Gastrocnemius medialis (tissue), 4 donors: ENCODE data around the gene CXXC1. TPM values are rescaled to one million over a fixed set of nuclear protein-coding genes. Genes with fewer than 3 reads are reported as not detected.
"Not testable (repeated sequence)": the region's sequence is repeated elsewhere in the genome, so short reads cannot be mapped to it uniquely, and the experiment has no call there.

Experiments used
- ATAC-seq, 2 donors: fragments of 150-250 bp; one replicate each; pipeline ENCODE4 v1.9.1; 2016
- DNase-seq, 2 donors: peaks; one replicate each; pipeline ENCODE4 v3.0.0-alpha.2; 2019
- H3K27ac ChIP-seq, 4 donors: fragments of 200-600 bp; sonication (generic); 1 replicate in 1 of 4; 2 replicates in 3 of 4; pipeline ENCODE4 v1.5.1; 2016 to 2018; ENCODE audit warnings: mild to moderate bottlenecking in 2 of 4, moderate library complexity in 1 of 4
- H3K27me3 ChIP-seq, 3 donors: fragments of 200-600 bp; sonication (generic) in 2 of 3; 1 replicate in 1 of 3; 2 replicates in 2 of 3; pipeline versions ENCODE4 v1.5.1 to v1.6.0; 2016 to 2019; ENCODE audit warnings: mild to moderate bottlenecking in 1 of 3, moderate library complexity in 1 of 3
- H3K36me3 ChIP-seq, 2 donors: fragments of 200-600 bp; sonication (generic) in 1 of 2; one replicate each; pipeline ENCODE4 v1.5.1; 2017 to 2018
- H3K4me1 ChIP-seq, 2 donors: fragments of 200-600 bp; sonication (generic) in 1 of 2; one replicate each; pipeline ENCODE4 v1.5.1; 2016 to 2017; ENCODE audit warnings: mild to moderate bottlenecking in 2 of 2
- H3K4me3 ChIP-seq, 4 donors: fragments of 200-600 bp; sonication (generic) in 3 of 4; 1 replicate in 1 of 4; 2 replicates in 3 of 4; pipeline ENCODE4 v1.5.1; 2016 to 2019; ENCODE audit warnings: mild to moderate bottlenecking in 2 of 4
- H3K9me3 ChIP-seq, 3 donors: fragments of 200-600 bp; sonication (generic) in 2 of 3; 1 replicate in 1 of 3; 2 replicates in 2 of 3; pipeline ENCODE4 v1.5.1; 2016 to 2019
- POLR2A ChIP-seq, 2 donors: fragments of 450-650 bp; IDR thresholded peaks; one replicate each; pipeline ENCODE4 v1.6.1; 2017; ENCODE audit warnings: antibody characterized with exemption in 2 of 2, mild to moderate bottlenecking in 2 of 2, moderate library complexity in 2 of 2
- in situ Hi-C, 4 donors: fragments of 200-750 bp; cut with MboI; loops; one replicate each; pipeline versions ENCODE4 v1.15.0 to v1.8.0; 2017; ENCODE audit warnings: low sequenced_read_pairs in 4 of 4
- intact Hi-C: fragments of 100-400 bp; cut with DNase I; formaldehyde crosslinking; loops from one replicate; pipeline ENCODE4 v1.15.1; 2023; ENCODE audit warnings: low total_unique reads
- total RNA-seq, 4 donors: library from RNA; depleted of rRNA; stranded (reverse); fragments of >200 nt; gene quantifications; one replicate each; pipeline versions ENCODE4 v1.1.0 to v1.2.3, GENCODE V29; 2016
- TF ChIP-seq, protein P1 (sequence below), 5 experiments: fragments of 450-650 bp in 3 of 5; fragments of 200-600 bp in 2 of 5; sonication (generic) in 2 of 5; IDR thresholded peaks in 4 of 5; conservative IDR thresholded peaks in 1 of 5; 1 replicate in 4 of 5; 2 replicates in 1 of 5; pipeline ENCODE4 v1.5.1; 2016 to 2019; ENCODE audit warnings: antibody characterized with exemption in 5 of 5, mild to moderate bottlenecking in 3 of 5, moderate library complexity in 3 of 5

Gene CXXC1
- total RNA-seq, 4 donors from 2014 or later: 21.1 to 32.0 (median 27.3) TPM

DNA sequence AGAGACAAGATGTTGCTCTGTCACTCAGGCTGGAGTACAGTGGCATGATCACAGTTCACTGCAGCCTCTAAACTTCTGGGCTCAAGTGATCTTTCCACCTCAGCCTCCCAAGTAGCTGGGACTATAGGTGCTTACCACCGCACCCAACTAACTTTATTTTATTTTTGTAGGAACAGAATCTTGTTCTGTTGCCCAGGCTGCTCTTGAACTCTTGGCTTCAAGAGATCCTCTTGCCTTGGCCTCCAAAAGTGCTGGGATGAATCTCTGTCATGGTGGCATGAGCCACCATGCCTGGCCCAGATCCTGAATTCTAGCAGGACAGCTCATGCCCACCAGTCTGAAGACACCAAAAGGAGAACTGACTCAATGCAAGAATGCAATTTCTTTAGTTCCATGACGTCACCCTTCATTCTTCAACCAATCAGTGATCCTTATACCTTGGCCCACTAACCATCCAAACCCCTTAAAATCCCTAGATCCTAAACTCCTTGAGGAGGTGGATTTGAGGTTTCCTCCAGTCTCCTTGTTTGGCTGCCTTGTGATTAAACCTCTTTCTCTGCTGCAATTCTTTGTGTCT, 25.6 kb upstream of the CXXC1 start:
- no peaks in the 10 kb centered on the region for H3K36me3 ChIP-seq

DNA sequence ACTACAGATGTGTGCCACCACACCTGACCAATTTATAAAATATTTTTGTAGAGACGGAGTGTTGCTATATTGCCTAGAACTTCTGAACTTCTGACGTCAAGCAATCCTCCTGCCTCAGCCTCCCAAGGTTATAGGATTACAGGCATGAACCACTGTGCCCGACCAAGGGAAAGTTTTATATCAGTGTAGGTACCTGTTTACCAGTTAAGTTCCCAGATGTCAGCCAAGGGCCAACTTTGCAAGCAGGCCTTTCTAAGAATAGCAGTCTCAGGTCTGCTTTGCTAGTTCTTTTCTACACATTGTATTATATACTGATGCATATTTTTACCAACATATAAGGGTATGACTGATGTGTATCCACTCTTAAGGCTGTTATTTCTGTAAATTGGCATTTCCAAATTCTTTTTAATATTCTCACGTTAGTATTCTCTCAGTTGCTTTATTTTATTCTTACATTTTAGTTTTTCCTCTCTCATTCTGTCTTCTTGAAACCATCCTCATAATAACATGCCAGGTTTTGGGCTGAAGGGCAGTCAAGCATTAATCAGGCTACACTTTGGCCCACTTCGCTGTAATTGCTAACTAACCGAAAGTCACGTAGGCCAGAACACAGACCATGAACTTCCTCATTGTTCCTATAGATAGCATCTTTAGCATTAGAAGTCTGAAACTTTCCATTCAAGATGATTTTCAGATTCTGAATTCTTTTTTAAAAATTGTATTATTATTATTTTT, 25.0 kb upstream of the CXXC1 start:
- in situ Hi-C loops: no loop called here
- ATAC-seq (no peak), DNase-seq (no peak)
- TF ChIP-seq, protein P1, sequence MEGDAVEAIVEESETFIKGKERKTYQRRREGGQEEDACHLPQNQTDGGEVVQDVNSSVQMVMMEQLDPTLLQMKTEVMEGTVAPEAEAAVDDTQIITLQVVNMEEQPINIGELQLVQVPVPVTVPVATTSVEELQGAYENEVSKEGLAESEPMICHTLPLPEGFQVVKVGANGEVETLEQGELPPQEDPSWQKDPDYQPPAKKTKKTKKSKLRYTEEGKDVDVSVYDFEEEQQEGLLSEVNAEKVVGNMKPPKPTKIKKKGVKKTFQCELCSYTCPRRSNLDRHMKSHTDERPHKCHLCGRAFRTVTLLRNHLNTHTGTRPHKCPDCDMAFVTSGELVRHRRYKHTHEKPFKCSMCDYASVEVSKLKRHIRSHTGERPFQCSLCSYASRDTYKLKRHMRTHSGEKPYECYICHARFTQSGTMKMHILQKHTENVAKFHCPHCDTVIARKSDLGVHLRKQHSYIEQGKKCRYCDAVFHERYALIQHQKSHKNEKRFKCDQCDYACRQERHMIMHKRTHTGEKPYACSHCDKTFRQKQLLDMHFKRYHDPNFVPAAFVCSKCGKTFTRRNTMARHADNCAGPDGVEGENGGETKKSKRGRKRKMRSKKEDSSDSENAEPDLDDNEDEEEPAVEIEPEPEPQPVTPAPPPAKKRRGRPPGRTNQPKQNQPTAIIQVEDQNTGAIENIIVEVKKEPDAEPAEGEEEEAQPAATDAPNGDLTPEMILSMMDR (IDR thresholded peaks at IDR 0.05 in 4 of 5, conservative IDR thresholded peaks at IDR 0.05 in 1 of 5): no peak
- TF ChIP-seq POLR2A (IDR thresholded peaks at IDR 0.05): no peak
- no peaks in the 10 kb centered on the region for H3K9me3 ChIP-seq
- no peaks in the 10 kb centered on the region for H3K27me3 ChIP-seq
- no peak overlapping the region for H3K4me3 ChIP-seq
- H3K27ac ChIP-seq: no peak overlapping the region
- H3K36me3 ChIP-seq: no peaks in the 10 kb centered on the region
- intact Hi-C loops: no loop called here
- peaks cover 3 to 6% of the 10 kb centered on the region in 2 donors for H3K4me1 ChIP-seq

More for the DNA sequence above, 25.6 kb upstream of the CXXC1 start:
- no peaks in the 10 kb centered on the region for H3K9me3 ChIP-seq
- intact Hi-C loops (no loop called here), in situ Hi-C loops (no loop called here)
- ATAC-seq (no peak), DNase-seq (no peak)
- H3K27ac ChIP-seq: no peak overlapping the region
- peaks cover 0 to 4% of the 10 kb centered on the region in 2 donors for H3K4me1 ChIP-seq
- H3K27me3 ChIP-seq: no peaks in the 10 kb centered on the region
- H3K4me3 ChIP-seq: no peak overlapping the region
- TF ChIP-seq, protein P1 (IDR thresholded peaks at IDR 0.05 in 4 of 5, conservative IDR thresholded peaks at IDR 0.05 in 1 of 5): no peak
- TF ChIP-seq POLR2A (IDR thresholded peaks at IDR 0.05): no peak

DNA sequence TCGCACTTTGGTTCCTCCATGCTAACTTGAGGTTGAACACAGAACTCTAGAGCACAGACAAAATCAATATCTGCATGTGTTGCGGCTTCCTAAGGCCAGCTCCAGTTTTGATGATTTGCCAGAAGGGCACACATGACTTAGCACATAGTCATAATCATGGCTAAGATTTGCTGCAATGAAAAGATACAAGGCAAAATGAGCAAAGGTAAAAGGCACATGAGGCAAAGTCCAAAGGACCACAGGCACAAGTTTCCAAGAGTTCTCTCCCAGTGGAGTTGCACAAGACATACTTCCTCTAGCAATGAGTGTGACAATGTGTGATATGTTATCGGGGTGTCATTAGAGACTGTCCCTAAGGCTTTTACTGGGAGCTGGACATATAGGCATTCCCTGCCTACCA, 24.2 kb upstream of the CXXC1 start:
- in situ Hi-C loops (no loop called here), intact Hi-C loops (no loop called here)
- H3K4me1 ChIP-seq: peaks cover 3 to 6% of the 10 kb centered on the region in 2 donors
- no peak overlapping the region for H3K4me3 ChIP-seq
- H3K27me3 ChIP-seq: no peaks in the 10 kb centered on the region
- H3K27ac ChIP-seq: no peak overlapping the region
- no peaks in the 10 kb centered on the region for H3K9me3 ChIP-seq
- H3K36me3 ChIP-seq: no peaks in the 10 kb centered on the region
- DNase-seq (no peak), ATAC-seq (no peak)
- TF ChIP-seq POLR2A (IDR thresholded peaks at IDR 0.05): no peak
- TF ChIP-seq, protein P1 (IDR thresholded peaks at IDR 0.05 in 4 of 5, conservative IDR thresholded peaks at IDR 0.05 in 1 of 5): no peak

DNA sequence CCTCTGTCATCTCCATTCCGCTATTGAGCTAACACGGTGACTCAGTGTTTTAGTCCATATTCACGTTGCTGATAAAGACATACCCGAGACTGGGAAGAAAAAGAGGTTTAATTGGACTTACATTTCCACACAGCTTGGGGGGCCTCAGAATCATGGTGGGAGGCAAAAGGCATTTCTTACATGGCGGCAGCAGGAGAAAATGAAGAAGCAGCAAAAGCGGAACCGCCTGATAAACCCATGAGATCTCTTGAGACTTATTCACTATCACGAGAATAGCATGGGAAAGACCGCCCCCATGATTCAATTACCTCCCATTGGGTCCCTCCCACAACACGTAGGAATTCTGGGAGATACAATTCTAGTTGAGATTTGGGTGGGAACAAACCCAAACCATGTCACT, 22.6 kb upstream of the CXXC1 start:
- TF ChIP-seq POLR2A (IDR thresholded peaks at IDR 0.05): no peak
- TF ChIP-seq, protein P1 (IDR thresholded peaks at IDR 0.05 in 4 of 5, conservative IDR thresholded peaks at IDR 0.05 in 1 of 5): no peak
- DNase-seq (no peak), ATAC-seq (no peak)
- Histone ChIP-seq H3K4me3 (no peak overlapping the region), H3K36me3 (no peaks in the 10 kb centered on the region), H3K4me1 (peaks cover 3 to 6% of the 10 kb centered on the region in 2 donors), H3K27ac (no peak overlapping the region), H3K9me3 (no peaks in the 10 kb centered on the region), H3K27me3 (peaks cover 0 to 3% (median 0%) of the 10 kb centered on the region in 3 donors)
- in situ Hi-C loops (no loop called here), intact Hi-C loops (no loop called here)

DNA sequence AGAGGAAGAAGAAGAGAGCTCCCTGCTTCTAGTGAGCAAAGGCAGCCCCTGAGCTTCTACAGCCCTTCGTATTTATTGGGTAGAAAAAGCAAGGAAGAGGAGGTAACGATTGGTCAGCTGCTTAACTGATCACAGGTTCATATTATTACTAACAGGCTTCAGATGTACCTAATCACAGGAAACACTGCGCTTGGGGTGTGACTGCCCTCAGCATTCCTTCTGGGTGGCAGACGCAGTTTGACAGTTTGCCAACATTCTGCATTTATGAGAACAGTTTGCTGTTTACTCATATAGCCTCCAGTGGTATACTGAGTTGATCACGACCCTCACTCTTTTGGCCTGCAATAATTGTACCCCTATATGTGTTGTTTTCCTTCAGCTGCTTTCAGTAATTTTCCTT, 21.4 kb upstream of the CXXC1 start:
- in situ Hi-C loops, H3K27ac ChIP-seq, H3K4me1 ChIP-seq, DNase-seq, H3K9me3 ChIP-seq, H3K36me3 ChIP-seq, ATAC-seq, H3K4me3 ChIP-seq: not testable (repeated sequence)
- H3K27me3 ChIP-seq: peaks cover 0 to 14% (median 0%) of the 10 kb centered on the region in 3 donors
- intact Hi-C loops: loop anchor here (1.0 to 2.0 kb wide), 4 partner anchors 22 to 66 kb away; partner anchors contain the start of genes CFAP53, CXXC1, MBD1 and SKA1
